DMS114 treated with DMSO at 0.1 percent for 48 hours (cell line): Measurements from ENCODE around the gene TBC1D9.
A peak's percentile ranks its signal among the peaks of the same experiment; 100 is the strongest.

Experiments used
- DNase-seq: peaks from one replicate; lab custom pipeline; 2025; ENCODE audit not compliant: unreplicated experiment; lab: John Stamatoyannopoulos, UW

Gene TBC1D9

DNA sequence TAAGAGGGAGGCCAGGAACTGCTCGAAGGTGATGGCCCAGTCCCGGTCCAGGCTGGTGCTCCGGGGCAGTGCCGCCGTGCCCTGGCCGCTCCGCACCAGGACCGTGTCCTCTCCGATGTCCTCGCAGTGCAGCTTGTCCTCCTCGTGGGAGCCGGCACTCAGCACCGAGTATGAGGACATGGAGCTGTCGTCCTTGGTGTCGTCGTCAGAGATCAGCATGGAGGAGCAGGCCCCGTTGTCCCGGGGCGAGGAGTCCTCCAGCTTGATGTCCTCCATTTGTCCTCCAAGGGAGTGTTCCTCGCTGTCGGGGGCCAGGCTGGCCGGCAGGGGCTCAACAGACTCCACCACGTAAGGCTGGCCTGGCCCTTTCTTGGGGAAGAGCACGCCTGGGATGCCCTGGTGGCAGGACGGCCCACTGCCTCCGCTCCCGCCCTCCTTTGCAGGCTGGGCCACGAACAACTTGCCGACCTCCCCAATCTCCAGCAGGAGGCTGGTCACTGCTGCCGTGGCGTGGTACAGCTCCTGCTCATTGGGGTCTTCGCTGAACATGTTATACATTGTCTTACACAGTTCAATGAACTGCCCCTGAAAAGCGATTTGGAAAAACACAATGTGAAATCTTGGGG is 133.7 kb downstream of the TBC1D9 start:
- no peak for DNase-seq

DNA sequence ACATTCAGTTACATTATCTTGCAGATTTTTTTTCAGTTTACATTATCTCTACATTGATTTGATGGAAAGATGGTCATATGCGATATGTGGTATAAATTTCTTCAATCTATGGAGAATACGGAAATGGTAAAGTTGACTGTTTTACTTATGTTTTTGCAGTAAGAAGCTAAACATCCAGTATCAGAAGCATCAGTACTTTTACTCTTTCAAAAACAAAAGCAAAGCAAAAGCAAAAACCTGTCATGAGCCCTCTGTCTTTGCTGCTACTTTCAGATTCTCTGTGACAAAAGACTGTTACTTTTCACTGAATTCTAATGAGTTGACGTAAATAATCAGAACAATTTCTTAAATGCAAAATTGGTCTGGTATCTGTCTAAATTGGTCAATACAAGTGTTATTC is 135.0 kb downstream of the TBC1D9 start:
- DNase-seq, result no peak

DNA sequence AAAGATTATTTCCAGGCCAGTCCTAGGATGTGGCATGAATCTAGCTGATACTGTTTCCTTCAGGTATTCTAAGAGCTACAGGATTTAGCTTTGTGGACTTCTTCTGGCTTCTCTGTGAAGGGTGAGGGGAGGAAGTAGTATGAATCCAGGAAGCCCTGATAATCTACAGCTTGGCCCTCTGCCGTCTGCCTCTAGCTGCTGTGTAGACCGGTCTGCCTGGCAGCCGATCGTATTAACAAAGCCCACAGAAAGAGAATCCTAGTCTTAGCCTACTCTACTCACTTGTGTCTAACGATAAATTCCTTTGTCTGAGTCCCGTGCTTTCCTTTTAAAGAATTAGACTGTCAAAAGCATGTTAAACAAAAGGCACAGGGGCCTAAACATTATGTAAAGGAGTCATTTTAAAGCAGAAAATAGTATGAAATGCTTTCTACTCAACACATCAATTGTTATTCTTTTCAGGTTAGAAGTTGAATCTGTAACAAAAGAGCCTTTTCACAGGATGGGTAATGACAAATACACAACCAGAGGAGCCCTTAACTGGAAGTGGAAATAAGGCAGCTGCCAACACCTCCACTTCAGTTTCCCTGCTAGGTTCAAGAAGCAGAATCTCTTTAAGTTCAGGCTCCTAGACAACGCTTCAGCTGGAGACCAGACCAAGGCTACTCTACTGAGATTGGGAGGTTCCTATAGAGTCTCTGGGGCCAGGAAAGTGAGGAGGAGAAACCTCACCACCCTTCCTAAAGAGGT is 138.5 kb downstream of the TBC1D9 start:
- DNase-seq, result no peak

DNA sequence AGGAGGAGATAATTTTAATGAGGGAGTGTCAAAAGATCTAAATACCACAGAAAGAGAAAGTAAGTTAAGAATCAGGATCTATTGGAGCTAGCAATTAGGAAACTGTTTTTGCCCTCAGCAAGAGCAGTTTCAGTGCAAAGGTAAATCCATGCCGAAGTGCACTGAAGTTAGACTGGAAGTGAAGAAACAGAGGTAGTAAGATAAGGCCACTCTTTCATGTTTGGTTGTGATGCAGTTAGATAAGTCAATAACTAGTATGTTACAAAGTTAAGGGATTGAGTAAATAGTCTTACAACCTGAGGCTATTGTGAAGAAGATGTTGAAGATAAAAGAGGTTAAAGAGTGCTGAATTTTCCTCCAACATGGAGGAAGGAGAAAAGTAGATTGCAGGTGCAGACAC is 140.7 kb downstream of the TBC1D9 start:
- no peak for DNase-seq

DNA sequence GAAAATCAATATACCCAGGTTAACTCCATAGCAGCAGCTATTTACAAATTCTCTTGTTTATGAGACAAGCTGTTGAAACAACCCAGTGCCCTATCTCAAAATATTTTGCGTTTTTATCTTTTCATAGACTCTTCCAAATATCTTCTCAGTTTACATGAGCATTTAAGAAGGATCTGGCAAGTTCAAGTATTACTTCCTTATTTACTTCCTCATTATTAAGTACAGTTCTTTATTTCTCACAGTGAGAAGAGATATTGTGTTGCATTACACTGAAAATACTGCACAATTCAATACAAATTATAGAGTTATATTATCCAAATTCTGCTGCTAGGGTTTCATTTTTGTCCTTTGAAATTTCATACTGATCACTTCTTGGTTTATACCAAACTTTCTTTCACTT is 143.8 kb downstream of the TBC1D9 start:
- DNase-seq, result no peak

DNA sequence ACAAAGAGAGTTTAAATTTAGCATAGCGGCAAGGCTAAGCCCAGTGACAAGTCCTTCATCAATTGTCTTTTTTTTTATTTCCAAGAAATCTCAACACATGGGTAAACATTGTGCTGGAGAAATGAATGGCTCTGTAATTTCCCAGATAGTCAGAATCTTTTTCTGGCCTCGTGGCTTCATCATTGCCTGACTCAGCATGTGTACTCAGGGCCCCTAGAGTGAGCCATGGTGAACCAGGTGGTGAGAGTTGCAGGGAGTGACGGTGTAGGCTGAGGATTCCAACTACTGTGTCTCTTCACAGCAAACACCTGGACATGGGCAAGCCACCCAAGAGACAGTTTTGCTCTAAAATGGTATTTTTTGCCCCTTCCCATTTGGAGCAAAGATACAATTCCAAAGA is 144.3 kb downstream of the TBC1D9 start:
- no peak for DNase-seq

DNA sequence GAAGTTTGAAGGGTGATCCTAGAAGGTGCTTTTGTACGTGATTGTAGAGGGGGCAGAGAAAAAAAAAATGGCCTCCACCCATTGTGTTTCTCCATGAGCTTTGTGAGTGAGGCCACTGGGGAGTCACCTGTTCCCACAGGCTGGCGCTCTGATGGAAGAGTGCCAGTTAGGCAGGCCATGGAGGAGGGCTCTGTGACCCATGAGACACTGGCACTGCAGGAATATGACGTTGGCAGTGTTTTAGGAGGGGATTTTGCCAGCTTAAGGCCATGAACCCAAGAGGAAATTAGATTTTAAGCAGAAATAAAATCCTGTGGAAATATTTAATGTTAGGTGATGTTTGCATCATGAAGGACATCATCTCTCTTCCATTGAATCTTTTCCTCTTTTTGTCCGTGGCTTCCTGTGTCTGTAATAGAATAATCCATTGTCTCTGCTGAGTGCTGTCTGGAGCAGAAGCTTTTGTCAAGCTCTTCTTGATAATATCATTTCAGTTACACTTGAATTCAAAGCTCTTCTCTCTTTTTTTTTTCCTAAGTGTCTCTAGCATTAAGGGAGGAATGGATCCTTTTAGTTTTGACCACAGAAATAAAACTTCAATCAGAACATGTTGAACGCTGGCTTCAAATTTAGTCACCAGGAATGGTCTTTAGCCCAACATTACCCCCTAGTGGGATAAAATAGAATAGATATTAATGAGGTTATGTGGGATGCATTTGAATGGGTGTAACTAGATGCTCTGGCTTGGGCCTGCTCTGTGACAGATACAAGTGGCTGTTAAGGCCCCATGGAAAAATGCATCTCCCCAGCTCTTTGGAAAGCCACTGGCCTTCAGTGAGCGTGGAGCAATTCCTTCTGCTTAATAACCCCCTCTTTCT is 146.4 kb downstream of the TBC1D9 start:
- peak; percentile 31 for DNase-seq

DNA sequence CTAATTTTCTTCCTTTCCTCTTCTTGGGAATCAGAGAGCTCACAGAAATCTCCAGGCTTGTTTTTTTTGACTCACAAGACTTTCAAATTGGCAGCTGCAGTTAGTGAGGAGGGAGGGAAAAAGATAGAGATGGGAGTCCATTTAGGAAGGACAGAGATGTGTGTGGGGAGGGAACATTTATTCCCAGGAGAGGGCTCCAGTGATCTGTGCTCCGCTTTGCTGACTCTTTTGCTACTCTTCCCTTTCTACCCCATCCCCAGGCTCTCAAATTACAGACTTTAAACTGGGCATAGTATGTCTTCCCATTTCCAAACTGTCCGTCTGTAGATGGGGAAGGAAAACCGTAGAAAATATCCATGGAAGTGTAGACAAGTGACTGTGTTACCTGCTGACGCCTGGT is 148.3 kb downstream of the TBC1D9 start:
- DNase-seq, result no peak

DNA sequence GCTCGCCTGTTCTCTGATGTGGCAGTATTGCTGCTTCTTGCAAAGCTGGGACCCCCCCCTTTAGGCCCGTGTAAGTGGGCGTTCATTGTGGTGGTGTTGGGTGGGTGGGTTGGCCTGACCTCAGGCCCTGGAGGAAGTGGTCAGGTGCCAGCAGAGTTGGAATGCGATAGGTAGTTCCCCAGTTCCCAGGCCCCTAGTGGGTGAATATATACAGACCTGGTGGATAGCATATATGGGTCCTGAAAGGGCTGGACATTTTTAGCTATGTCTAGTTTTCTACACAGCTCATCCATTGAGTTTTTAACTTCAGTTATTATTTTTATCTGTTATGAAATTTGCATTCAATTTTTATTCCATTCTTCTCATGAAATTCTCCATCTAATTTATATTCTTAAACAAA is 151.6 kb downstream of the TBC1D9 start:
- no peak for DNase-seq

DNA sequence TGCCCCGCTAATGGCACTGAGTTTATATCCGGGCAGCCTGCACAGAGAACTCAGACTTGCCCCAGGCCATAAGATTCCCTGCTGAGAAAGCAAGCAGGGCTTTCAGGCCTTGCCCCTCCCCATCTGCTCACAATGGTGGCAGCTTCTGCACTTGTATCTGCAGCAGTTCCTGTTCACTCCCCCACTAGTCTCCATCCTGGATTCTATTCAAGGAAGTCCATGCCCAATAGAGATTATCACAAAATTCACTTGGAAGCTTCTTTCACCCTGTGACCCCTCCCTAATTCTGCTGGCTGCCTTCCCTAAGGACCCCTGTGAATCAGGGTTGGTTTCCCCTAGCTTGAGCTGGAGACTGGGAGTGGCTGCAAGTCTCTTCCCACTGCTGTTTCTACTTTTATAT is 152.9 kb downstream of the TBC1D9 start:
- DNase-seq, result no peak

DNA sequence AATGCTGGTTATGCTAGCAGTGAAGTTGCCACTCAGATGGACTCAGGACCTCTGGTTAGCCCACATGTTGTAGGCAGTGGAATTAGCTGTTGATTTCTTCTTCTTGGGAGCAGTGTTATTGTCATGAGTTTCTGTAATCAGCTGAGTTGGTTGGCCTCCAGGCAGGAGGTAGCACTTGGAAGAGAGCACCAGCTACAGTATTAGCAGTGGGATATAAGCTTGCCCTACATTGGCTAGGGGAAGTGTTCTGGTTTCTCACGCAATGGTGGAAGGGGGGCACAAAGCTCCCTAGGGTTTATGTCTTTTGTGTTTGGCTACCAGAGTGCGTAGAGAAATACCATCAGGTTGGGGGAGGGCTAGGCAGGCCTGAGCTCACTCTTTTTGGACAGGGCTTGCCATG is 153.5 kb downstream of the TBC1D9 start:
- DNase-seq, result no peak

DNA sequence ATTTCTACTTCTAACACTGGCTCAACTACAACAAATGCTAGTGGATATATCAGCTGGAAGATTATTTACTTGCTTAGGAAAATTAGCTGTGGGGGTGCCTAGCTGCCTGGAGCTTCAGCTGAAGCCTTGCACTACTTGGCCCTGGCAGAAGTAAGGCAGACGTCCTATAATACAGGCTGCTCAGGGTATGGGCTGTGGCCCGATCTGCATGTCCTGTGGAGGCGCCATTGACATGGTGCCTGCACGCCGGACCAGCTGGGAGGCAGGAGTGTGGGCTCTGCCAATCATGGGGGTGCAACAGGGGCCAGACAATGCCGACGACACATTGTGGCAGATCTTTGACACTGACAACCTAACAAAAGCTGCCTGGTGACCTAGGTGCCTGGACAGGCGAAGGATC is 155.8 kb downstream of the TBC1D9 start:
- DNase-seq, result no peak

DNA sequence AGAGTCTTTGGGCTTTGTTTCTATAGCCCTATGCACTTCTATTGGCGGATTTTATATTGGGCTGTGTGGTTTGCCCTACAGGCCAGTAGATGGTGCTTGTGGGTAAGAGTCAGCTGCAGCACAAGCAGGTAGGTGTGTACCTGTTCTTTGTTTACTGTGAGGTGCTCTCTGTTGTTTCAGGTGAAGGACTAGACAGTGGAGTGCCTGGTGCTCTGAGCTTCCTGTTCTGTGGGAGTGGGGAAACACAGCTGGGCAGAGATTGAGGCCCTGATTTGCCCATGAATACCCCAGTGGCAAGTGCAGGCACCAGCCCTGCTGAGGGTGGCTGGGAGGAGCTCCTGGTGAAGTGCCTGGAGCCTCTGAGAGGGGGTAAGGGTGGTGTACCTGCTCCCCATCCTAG is 161.1 kb downstream of the TBC1D9 start:
- no peak for DNase-seq

DNA sequence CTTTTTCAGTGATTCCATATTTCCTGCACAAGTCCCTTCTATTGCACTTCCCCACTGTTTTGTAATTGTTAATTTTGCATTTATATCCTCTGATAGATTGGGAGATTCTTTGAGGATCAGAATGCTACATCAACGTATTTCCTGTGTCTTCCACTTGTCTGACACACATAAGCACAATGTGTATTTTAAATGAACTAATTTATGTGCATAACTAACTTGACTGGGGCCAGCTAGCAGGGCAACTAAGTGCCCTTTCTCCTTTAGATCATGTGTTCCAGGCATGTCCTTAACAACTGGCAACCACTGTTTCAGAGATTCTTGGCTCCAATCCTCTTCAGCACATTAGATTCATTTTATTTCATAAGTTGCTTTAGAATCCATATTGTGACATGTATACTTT is 171.7 kb downstream of the TBC1D9 start:
- DNase-seq, result no peak

DNA sequence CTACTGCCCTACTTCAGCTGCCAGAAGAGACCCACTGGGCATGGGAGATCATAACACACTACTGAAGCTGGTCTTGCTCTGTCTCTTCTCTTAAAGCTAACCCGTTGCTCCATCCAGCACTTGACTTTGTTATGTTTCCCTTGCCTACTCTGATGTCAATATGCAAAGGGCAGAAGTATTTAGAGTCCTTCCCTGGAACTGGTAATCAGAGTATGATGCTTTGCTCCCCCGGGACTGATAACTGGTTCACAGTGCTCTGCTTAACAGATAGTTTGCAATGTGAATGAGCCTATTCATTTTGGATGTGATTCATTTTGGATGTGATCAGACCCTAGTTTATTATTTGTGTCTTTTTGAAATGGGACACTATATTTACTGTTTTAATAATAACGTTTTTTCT is 175.1 kb downstream of the TBC1D9 start:
- DNase-seq, result no peak

DNA sequence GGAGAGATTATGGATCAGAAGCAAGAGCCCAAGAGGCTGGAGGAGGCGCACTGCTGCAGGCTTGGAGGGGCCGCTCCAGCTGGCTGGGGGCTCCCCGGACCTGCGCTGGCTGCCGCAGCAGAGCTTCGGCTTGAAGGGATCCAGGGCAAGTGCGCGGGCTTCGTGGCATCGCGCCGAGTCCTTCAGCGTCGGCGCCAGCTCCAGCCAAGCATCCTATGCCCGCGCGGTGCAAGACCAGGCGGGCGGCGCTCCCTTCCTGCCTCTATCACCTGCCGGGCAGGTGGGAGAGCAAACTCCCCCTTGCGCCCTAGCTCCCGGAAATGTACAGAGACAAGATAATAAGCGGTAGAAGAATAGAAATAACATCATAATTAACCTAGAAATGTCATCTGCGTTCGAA is 176.9 kb downstream of the TBC1D9 start:
- no peak for DNase-seq

DNA sequence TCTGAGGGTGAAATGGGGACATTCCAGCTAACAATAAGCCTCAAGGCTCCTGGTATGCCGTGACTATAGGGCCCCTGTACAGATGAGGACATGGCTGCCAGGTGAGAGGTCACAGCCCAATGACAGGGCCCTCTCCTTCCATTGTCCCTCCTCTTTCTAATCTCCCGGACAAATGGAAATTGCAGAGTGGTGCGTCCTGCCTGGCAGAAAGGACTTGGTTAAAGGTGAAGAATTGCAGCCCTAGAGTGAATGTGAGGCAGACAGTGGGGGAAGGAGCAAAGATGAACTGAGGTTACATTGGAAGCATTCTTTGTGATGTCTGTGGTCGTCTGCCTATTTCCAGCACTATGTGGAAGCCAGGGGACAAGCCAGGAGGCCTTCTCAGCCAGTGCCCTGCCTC is 180.7 kb downstream of the TBC1D9 start:
- DNase-seq, result no peak

DNA sequence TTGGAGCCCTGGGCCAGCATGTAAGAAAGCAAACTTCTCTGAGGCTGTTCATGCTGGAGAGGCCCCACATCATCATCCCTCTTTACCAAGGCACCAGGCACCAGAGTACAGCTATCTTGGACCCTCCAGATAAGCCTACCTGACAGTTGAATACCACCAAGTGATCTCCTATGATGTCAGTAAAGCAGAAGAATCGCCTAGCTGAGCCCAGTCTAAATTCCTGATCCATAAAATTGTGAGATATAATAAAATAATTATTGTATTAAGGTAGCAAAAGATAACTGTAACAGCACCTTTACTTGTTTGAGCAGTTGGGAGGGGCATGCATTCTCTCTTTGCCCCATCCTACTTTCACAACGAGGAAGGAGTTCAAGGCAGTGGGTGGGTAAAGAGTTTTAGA is 184.6 kb downstream of the TBC1D9 start:
- no peak for DNase-seq
